HepG2 (cell line): Measurements from ENCODE around the gene STK40. TPM values are rescaled to one million over a fixed set of nuclear protein-coding genes. Genes with fewer than 3 reads are reported as not detected.

ENCODE experiments used
- ATAC-seq: fragments of 200-7000 bp; cut with Tn5 transposase; 3 replicates; pipeline ENCODE4 v1.9.1; 2020; ENCODE audit warnings: mild to moderate bottlenecking, moderate library complexity
- BruUV-seq: library from RNA; stranded (reverse); fragments of 400-500 nt; replicated peaks from 2 replicates; lab custom pipeline; 2021; lab: Mats Ljungman, UMichigan
- CTCF ChIA-PET: fragments of 300-600 bp; formaldehyde crosslinking; extraction: SDS; loops from one replicate; lab custom pipeline; 2021; ENCODE audit warnings: low total read pairs, inconsistent platforms, low intra/inter-chr PET ratio; lab: Yijun Ruan, JAX
- POLR2A ChIA-PET: fragments of 350-600 bp; sonication (Branson Sonifier 250); formaldehyde crosslinking; loops from one replicate; lab custom pipeline; 2020; ENCODE audit warnings: antibody characterized with exemption, inconsistent platforms; lab: Yijun Ruan, JAX
- DNase-seq: peaks from one replicate; pipeline ENCODE4 v3.0.0-alpha.2; 2015; ENCODE audit warnings: low spot score
- FAIRE-seq: peaks from 3 replicates; lab custom pipeline; 2011; peaks lifted over from hg19 to GRCh38; lab: Jason Lieb, UNC
- H2AFZ ChIP-seq: one replicate; pipeline ENCODE4 v1.6.1; 2011; ENCODE audit warnings: low read length, inconsistent platforms
- H3K27ac ChIP-seq: fragments of 300-600 bp; 3 replicates; pipeline ENCODE4 v1.8.0; 2011; ENCODE audit warnings: mixed run types, mild to moderate bottlenecking, mixed read lengths, low read length, inconsistent platforms; ENCODE audit not compliant: insufficient read depth; ENCODE audit errors: extremely low read length
- H3K27me3 ChIP-seq, 2 experiments: fragments of 200-600 bp in 1 of 2; 2 replicates in 1 of 2; 3 replicates in 1 of 2; pipeline versions ENCODE4 v1.6.0 to v1.8.0; 2011; ENCODE audit warnings: low read length in 2 of 2, mild to moderate bottlenecking in 2 of 2, moderate library complexity in 2 of 2, inconsistent platforms in 1 of 2; ENCODE audit not compliant: insufficient read depth in 2 of 2, control insufficient read depth in 1 of 2
- H3K36me3 ChIP-seq, 2 experiments: fragments of 200-600 bp in 1 of 2; replicated peaks in 1 of 2; 2 replicates in 1 of 2; 3 replicates in 1 of 2; pipeline versions ENCODE4 v1.5.1 to v1.8.0; 2011; ENCODE audit warnings: low read length in 2 of 2, inconsistent platforms in 1 of 2; ENCODE audit not compliant: insufficient read depth in 2 of 2, control insufficient read depth in 1 of 2
- H3K4me1 ChIP-seq: 2 replicates; pipeline ENCODE4 v1.5.1; 2012; ENCODE audit warnings: low read length, inconsistent platforms; ENCODE audit not compliant: insufficient read depth
- H3K4me2 ChIP-seq: 2 replicates; pipeline ENCODE4 v1.6.0; 2011; ENCODE audit warnings: low read depth, low read length, inconsistent platforms
- H3K4me3 ChIP-seq, 3 experiments: fragments of 200-600 bp in 1 of 3; sonication (generic), shearing (Covaris generic) in 1 of 3; replicated peaks in 1 of 3; 2 replicates each; pipeline ENCODE4 v1.5.1; 2011 to 2016; ENCODE audit warnings: low read length in 3 of 3, inconsistent platforms in 2 of 3, low read depth in 2 of 3, mild to moderate bottlenecking in 2 of 3, control low read depth in 1 of 3, mixed read lengths in 1 of 3; ENCODE audit not compliant: insufficient read depth in 1 of 3
- H3K79me2 ChIP-seq: one replicate; pipeline ENCODE4 v1.6.1; 2011; ENCODE audit warnings: low read length, inconsistent platforms; ENCODE audit not compliant: insufficient read depth
- H3K9ac ChIP-seq: 2 replicates; pipeline ENCODE4 v1.6.0; 2011; ENCODE audit warnings: mild to moderate bottlenecking, low read depth, low read length, inconsistent platforms; ENCODE audit not compliant: insufficient read depth
- H3K9me3 ChIP-seq: 2 replicates; pipeline ENCODE4 v1.5.1; 2012; ENCODE audit warnings: mild to moderate bottlenecking, low read length
- H4K20me1 ChIP-seq: 2 replicates; pipeline ENCODE4 v1.6.0; 2011; ENCODE audit warnings: inconsistent platforms, mild to moderate bottlenecking, low read length, moderate library complexity; ENCODE audit not compliant: insufficient read depth
- AHR ChIP-seq: IDR thresholded peaks from 2 replicates; pipeline ENCODE4 v1.6.1; 2018; ENCODE audit warnings: missing genetic modification reagents, missing compliant biosample characterization
- CCAR2 ChIP-seq: fragments of 200-400 bp; formaldehyde crosslinking; optimal IDR thresholded peaks from 2 replicates; pipeline ENCODE3; 2018; ENCODE audit warnings: low read depth, mild to moderate bottlenecking, low read length, moderate library complexity
- CCDC6 ChIP-seq: sonication (generic); formaldehyde crosslinking; IDR thresholded peaks from 2 replicates; pipeline ENCODE4 v1.8.1; 2022; ENCODE audit warnings: mild to moderate bottlenecking, missing genetic modification reagents, moderate library complexity
- CREB1 ChIP-seq, 2 experiments: fragments of 450-650 bp in 1 of 2; IDR thresholded peaks; 2 replicates each; pipeline ENCODE4 v1.6.1; 2016 to 2017; ENCODE audit warnings: control low read depth in 1 of 2, mild to moderate bottlenecking in 1 of 2, missing compliant biosample characterization in 1 of 2, missing genetic modification characterization in 1 of 2
- HOXA3 ChIP-seq: sonication (generic); formaldehyde crosslinking; IDR thresholded peaks from 2 replicates; pipeline ENCODE4 v1.5.0; 2020; ENCODE audit warnings: missing genetic modification reagents
- NFATC3 ChIP-seq: sonication (generic); formaldehyde crosslinking; IDR thresholded peaks from 2 replicates; pipeline ENCODE4 v1.5.1; 2020; ENCODE audit warnings: mild to moderate bottlenecking, missing genetic modification reagents
- PCBP2 ChIP-seq: fragments of 200-400 bp; formaldehyde crosslinking; optimal IDR thresholded peaks from 2 replicates; pipeline ENCODE3; 2018; ENCODE audit warnings: low read length, low read depth; ENCODE audit not compliant: poor library complexity, severe bottlenecking
- ZBTB1 ChIP-seq: sonication (generic); formaldehyde crosslinking; IDR thresholded peaks from 2 replicates; pipeline ENCODE4 v1.4.0; 2020; ENCODE audit warnings: missing genetic modification reagents, borderline replicate concordance
- ZEB1 ChIP-seq: IDR thresholded peaks from 2 replicates; pipeline ENCODE4 v1.6.1; 2012; ENCODE audit warnings: mild to moderate bottlenecking, low read depth, inconsistent platforms; ENCODE audit not compliant: insufficient replicate concordance
- ZFX ChIP-seq: sonication (generic); formaldehyde crosslinking; IDR thresholded peaks from 2 replicates; pipeline ENCODE4 v1.4.0; 2020; ENCODE audit warnings: mild to moderate bottlenecking, low read depth, missing genetic modification reagents, moderate library complexity
- ZNF567 ChIP-seq: sonication (generic); formaldehyde crosslinking; IDR thresholded peaks from 2 replicates; pipeline ENCODE4 v1.8.1; 2023; ENCODE audit warnings: mild to moderate bottlenecking, missing genetic modification reagents, borderline replicate concordance
- ZNF7 ChIP-seq: IDR thresholded peaks from 2 replicates; pipeline ENCODE4 v1.6.1; 2016; ENCODE audit warnings: missing biosample characterization, missing genetic modification reagents
- ZNF883 ChIP-seq: sonication (generic); formaldehyde crosslinking; IDR thresholded peaks from 2 replicates; pipeline ENCODE4 v1.5.1; 2020; ENCODE audit warnings: mild to moderate bottlenecking, missing genetic modification reagents; ENCODE audit errors: not compliant biosample characterization
- WGBS: methylation state at CpG from one replicate; pipeline ENCODE4 v1.1.6; 2017; ENCODE audit warnings: low lambda C conversion rate; 5-methylcytosine and 5-hydroxymethylcytosine counted together
- in situ Hi-C: cut with HindIII; loops from 2 replicates; pipeline ENCODE4 v1.10.0; 2017; ENCODE audit warnings: low pct_unique_long_range_greater_than_20kb; ENCODE audit not compliant: extremely low pct_ligation_motif_present
- intact Hi-C: fragments of 100-400 bp; cut with micrococcal nuclease; formaldehyde crosslinking; loops from one replicate; pipeline ENCODE4 v1.10.0; 2022; ENCODE audit not compliant: unreplicated experiment
- polyA plus RNA-seq, 8 experiments: library from polyadenylated mRNA; depleted of rRNA in 3 of 8; stranded (reverse) in 7 of 8; unstranded in 1 of 8; fragments of >200 nt; fragmentation: Illumina TruSeq in 4 of 8; extraction: Trizol in 4 of 8; gene quantifications; 2 replicates each; pipeline versions ENCODE4 v1.2.1 to v1.2.3, GENCODE V29; 2011 to 2016; ENCODE audit warnings: low read depth in 4 of 8, missing spikeins in 1 of 8, mixed read lengths in 1 of 8; ENCODE audit not compliant: insufficient read depth in 1 of 8
- total RNA-seq, 5 experiments: library from RNA; depleted of rRNA; stranded (reverse); fragments of >200 nt; fragmentation: Illumina TruSeq; extraction: Trizol; gene quantifications; 2 replicates each; pipeline ENCODE4 v1.2.3, GENCODE V29; 2016; ENCODE audit warnings: low read depth in 1 of 5
- TF ChIP-seq, protein P1 (sequence below): sonication (generic); formaldehyde crosslinking; IDR thresholded peaks from 2 replicates; pipeline ENCODE4 v1.5.0; 2020; ENCODE audit warnings: missing genetic modification reagents
- TF ChIP-seq, protein P2 (sequence below): sonication (generic); formaldehyde crosslinking; IDR thresholded peaks from 2 replicates; pipeline ENCODE4 v1.4.0; 2020; ENCODE audit warnings: low read depth, mild to moderate bottlenecking, missing genetic modification reagents
- TF ChIP-seq, protein P3 (sequence below): sonication (generic); formaldehyde crosslinking; IDR thresholded peaks from 2 replicates; pipeline ENCODE4 v1.8.1; 2023; ENCODE audit warnings: mild to moderate bottlenecking, missing genetic modification reagents, borderline replicate concordance

STK40 gene
- total and polyA plus RNA-seq, 2 of the 13 experiments (the other 11 are each of a cell fraction or from before 2014, with no cell fraction given): 33.8 to 35.1 TPM

DNA sequence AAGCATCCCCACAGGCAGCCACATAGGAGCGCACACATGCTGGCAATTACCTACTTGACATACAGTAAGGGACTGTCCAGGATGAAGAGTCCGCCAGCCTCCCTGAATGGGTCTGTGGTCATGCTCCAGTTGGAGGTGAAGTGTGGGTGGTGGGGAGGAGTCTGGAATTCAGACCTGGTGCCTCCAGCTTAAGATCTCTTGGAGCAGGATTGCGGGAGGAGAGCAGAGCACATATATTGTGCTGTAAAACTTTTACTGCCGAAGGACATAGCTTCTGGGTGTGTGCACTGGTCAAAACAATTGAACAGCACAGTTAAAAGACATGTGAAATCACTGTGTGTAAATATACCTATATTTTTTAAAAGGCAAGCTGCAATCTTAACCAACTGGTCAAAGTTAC is 17.9 kb downstream of the STK40 start:
- POLR2A ChIA-PET: interaction anchor here (1.7 kb wide), 1 partner anchor 33 kb away, joined by 4 read pairs; no protein-coding TSS in a partner anchor
- Histone ChIP-seq H3K79me2 (peaks cover 24% of the 10 kb centered on the region), H3K36me3 (peaks cover 10 to 44% of the 10 kb centered on the region in 2 experiments), H3K27me3 (no peaks in the 10 kb centered on the region), H3K4me2 (no peak overlapping the region), H2AFZ (no peak overlapping the region), H3K9ac (no peak overlapping the region), H4K20me1 (no peaks in the 10 kb centered on the region), H3K4me1 (peaks cover 26% of the 10 kb centered on the region), H3K4me3 (no peak overlapping the region), H3K9me3 (no peaks in the 10 kb centered on the region)
- no peak for DNase-seq
- FAIRE-seq: no peak
- WGBS: 94% methylated on average over 4 of the region's 4 CpGs
- no TSS peak for BruUV-seq
- intact Hi-C loops: loop anchor here (2.0 kb wide), 1 partner anchor 53 kb away; no protein-coding TSS in a partner anchor
- in situ Hi-C loops: no loop called here
- CTCF ChIA-PET: no interaction called here
- TF ChIP-seq CCDC6 (CRISPR knock-in tag) (no peak), ZNF567 (CRISPR knock-in tag) (no peak), CREB1 (IDR thresholded peaks at IDR 0.05) (no peak), CREB1 (CRISPR knock-in tag; IDR thresholded peaks at IDR 0.05) (no peak), HOXA3 (CRISPR knock-in tag) (no peak), CCAR2 (no peak), NFATC3 (CRISPR knock-in tag) (no peak), PCBP2 (no peak), AHR (CRISPR knock-in tag) (no peak), ZNF883 (CRISPR knock-in tag) (no peak), ZFX (CRISPR knock-in tag) (no peak), ZNF7 (no peak), ZBTB1 (CRISPR knock-in tag) (no peak), ZEB1 (no peak)
- TF ChIP-seq, protein P1, sequence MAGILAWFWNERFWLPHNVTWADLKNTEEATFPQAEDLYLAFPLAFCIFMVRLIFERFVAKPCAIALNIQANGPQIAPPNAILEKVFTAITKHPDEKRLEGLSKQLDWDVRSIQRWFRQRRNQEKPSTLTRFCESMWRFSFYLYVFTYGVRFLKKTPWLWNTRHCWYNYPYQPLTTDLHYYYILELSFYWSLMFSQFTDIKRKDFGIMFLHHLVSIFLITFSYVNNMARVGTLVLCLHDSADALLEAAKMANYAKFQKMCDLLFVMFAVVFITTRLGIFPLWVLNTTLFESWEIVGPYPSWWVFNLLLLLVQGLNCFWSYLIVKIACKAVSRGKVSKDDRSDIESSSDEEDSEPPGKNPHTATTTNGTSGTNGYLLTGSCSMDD (CRISPR knock-in tag): no peak
- TF ChIP-seq, protein P2, sequence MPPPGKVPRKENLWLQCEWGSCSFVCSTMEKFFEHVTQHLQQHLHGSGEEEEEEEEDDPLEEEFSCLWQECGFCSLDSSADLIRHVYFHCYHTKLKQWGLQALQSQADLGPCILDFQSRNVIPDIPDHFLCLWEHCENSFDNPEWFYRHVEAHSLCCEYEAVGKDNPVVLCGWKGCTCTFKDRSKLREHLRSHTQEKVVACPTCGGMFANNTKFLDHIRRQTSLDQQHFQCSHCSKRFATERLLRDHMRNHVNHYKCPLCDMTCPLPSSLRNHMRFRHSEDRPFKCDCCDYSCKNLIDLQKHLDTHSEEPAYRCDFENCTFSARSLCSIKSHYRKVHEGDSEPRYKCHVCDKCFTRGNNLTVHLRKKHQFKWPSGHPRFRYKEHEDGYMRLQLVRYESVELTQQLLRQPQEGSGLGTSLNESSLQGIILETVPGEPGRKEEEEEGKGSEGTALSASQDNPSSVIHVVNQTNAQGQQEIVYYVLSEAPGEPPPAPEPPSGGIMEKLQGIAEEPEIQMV (CRISPR knock-in tag): no peak
- TF ChIP-seq, protein P3, sequence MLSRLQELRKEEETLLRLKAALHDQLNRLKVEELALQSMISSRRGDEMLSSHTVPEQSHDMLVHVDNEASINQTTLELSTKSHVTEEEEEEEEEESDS (CRISPR knock-in tag): no peak
- TF ChIP-seq, all 625 proteins: peak for 0
- no peak overlapping the region for H3K27ac ChIP-seq
- ATAC-seq: no peak
